Bone marrow (tissue), 2 donors: ENCODE measurements around the gene ITGA8.
"Not testable (repeated sequence)": the region's sequence is repeated elsewhere in the genome, so short reads cannot be mapped to it uniquely, and the experiment has no call there.

Source experiments
- DNase-seq, 2 donors: peaks; one replicate each; lab custom pipeline; 2025; lab: John Stamatoyannopoulos, UW

Gene ITGA8

DNA sequence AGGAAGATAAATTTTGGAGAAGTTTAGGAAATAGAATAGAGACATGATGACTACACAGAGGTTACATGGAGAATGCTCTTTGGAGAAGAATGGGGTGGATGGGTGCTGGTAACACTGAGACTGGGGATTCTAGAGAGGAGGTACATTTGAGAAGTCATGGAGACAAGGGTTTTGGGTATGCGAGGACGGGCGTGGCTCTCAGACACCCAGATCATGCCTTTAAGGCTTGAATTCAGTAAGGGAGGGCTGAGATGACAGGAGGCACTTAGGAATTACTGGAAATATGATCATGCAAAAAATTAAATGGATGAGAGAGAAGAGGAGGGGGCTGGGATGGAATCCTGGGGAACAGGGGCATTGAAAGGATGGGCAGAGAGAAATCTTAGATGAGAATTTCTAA, 168.8 kb downstream of the ITGA8 start:
- DNase-seq, result no peak

DNA sequence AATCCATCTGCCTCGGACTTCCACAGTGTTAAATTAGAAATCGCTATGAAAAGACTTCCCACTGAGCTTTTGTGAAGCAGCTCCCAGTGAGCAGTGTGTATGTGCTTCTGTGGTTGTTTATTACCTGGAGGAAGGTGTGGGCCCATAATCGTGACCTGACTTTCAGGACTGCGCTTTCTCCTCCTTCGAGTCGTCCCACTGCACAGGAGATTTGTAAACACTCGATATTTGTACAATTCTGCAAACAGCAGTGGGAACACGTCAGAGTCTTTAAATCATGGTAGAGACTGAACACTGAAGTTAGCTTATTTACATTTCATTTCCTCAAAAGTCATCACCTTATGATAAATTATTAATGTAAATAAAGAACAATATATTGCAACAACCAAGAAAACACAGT, 171.4 kb downstream of the ITGA8 start:
- no peak for DNase-seq

DNA sequence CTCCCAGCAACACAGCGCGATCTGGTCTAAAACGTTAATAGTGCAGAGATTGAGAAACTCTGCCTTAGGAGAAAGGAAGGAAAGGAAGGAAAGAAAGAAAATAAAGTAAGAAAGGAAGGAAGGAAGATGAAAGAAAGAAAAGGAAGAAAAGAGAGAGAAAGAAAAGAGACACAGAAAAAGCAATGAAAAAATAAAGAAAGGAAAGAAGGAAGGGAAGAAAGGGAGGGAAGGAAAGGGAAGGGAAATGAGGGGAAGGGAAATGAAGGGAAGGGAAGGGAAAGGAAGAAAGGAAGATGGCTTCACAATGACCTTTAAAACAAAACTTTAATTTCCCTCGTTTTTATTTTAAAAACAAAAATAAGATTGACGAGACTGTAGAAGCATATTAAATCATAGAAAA, 173.1 kb downstream of the ITGA8 start:
- DNase-seq, result no peak

DNA sequence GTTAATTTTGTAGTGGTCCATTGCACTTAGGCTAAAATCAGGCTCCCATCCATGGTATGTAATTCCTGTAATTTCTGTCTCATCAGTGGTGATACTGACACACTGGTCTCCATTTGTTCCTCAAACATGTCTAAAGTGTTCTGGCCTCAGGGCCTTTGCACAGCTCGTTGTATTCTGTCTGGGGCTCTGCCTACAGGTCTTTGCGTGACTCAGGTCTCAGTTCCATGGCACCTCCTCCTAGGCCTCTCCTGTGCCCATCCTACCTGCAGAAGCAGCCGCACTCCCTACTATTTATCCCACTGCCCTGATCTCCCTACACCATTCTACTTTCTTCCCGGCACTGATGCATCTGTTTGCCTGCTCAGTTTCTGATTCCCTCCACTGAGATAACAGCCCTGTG, 173.8 kb downstream of the ITGA8 start:
- DNase-seq, result no peak

DNA sequence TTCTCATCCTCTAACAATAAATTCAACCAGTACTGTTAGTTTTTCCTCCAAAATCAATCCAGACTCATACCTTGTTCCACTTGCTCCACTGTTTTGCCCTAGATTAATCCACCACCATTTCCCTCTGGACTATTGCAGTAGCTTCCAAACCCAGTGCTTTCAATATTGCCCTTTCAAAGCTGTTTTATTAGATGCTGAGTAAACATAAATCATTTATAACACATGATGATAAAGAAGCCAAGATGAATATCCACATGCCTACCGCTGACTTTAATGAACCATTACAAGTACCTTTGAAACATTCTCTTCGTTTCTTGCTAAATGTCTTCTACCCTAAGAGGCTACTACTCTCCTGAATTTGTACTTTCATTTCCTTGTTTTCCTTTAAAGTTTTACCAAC, 174.5 kb downstream of the ITGA8 start:
- DNase-seq, result no peak

DNA sequence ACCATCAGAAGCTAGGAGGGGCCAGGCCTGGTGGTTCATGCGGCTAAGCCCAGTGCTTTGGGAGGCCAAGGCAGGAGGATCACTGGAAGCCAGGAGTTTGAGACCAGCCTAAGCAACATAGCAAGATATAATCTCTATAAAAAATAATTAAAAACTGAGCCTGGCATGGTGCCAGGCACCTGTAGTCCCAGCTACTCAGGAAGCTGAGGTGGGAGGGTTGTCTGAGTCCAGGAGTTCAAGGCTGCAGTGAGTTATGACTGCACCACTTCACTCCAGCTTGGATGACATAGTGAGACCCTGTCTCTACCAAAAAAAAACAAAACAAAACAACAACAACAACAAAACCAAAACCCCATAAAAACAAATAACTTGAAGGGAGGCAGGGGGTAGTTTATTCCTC, 175.7 kb downstream of the ITGA8 start:
- DNase-seq, result no peak

DNA sequence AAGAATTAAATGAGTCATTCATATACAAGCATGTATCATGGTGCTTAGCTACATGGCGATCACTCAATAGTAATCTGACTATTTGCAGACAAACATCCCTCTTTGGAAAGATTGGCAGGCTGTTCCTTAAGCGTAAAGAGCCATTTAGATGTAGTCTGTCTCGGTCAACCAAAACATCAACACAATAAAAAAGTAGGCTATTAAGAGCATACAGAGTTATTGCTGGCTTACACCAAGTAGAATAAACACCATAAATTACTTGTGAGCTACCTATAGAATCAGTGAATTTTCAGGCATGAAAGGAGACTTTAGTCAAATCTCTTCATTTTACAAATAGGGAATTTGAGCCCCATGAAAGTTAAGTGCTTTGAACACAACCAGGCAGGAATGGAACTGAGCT, 176.9 kb downstream of the ITGA8 start:
- no peak for DNase-seq

DNA sequence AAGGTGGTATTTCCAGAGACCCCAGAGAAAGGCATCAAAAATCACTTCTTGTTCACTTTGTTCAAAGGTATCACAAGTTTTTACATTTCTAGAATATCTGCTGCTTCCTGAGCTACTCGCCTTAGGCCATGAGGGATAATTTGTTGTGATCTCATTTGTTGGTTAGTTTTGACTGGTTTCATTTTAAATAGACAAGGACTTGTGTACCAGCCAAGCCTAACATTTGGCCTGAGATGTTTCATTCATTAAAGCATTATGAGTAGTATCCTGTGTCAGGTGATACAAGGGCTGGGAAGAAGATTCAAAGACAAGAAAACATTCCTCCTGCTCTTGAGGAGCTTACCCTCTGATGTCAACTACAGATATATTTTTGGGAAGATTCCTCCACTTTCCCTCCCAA, 178.3 kb downstream of the ITGA8 start:
- DNase-seq, result no peak

DNA sequence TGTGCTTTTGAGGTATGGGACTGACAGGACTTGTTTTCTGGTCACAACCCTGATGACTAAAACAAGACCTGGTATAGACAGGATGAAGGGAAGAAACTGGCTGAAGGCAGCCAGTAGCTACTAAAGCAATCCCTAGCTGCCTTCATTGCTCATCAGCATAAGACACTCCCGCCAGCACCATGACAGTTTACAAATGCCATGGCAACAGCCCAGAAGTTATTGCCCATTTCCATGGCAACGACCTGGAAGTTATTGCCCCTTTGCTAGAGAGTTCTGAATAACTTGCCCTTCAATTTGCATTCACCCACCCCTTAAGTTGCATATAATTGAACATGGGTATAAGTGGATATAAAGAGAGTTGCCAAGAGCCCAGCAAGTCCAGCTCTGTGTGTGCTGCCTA, 179.0 kb downstream of the ITGA8 start:
- no peak for DNase-seq

DNA sequence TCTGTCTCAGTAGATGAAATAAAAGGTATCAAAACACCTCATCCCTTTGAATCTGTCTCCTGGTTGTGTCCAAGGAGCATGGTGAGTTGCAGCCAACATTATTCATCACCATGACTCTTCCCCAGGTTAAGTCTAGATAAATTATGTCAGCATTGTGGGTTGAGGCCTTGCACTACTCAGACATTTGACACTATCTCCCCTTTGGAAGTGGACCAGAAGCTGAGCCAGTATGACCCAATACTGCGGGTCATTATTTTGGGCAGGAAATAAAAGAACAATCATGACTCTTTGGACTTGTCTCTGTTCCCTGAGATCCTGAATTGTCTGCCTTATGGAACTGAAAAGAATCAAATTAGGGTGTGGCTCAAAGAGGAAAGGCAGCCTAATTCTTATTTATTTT, 180.5 kb downstream of the ITGA8 start:
- no peak for DNase-seq

DNA sequence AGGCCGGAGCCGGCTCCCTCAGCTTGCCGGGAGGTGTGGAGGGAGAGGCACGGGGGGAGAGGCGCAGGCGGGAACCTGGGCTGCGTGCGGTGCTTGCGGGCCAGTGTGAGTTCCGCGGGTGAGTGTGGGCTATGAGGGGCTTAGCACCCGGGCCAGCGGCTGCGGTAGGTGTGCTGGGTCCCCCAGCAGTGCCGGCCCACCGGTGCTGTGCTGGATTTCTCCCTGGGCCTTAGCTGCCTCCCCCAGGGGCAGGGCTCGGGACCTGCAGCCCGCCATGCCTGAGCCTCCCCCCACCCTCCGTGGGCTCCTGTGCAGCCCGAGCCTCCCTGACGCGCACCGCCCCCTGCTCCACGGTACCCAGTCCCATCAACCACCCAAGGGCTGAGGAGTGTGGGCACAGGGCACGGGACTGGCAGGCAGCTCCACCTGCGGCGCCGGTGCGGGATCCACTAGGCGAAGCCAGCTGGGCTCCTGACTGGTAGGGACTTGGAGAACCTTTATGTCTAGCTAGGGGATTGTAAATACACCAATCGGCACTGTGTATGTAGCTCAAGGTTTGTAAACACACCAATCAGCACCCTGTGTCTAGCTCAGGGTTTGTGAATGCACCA, 184.7 kb downstream of the ITGA8 start:
- DNase-seq, result not testable (repeated sequence)

DNA sequence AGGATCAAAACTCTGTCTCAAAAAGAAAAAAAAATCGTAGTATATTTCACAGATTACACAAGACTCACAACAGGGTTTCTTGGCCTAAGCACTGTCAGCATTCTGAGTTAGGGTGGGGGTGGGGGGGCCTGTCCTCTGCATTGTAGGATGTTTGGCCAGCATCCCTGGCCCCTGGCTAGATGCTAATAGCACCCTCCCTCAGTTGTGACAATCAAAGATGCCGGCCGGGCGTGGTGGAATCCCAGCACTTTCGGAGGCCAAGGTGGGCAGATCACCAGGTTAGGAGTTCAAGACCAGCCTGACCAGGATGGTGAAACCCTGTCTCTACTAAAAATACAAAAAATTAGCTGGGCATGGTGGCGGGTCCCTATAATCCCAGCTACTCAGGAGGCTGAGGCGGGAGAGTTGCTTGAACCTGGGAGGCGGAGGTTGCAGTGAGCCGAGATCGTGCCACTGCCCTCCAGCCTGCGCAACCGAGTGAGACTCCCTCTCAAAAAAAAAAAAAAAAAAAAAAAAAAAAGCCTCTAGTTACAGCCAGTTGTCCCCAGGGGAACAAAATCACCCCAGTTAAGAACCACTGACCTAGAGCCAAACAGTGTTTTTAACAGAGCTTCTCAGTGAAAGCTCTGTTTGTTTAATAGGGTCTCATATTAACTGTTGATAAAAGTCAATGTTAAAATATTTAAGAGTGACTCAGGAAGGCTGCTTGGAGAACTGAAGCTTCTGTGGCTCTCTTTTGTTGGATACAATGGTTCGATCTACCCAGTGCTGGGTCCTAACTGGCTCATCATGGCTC, 187.6 kb downstream of the ITGA8 start:
- DNase-seq, result no peak

DNA sequence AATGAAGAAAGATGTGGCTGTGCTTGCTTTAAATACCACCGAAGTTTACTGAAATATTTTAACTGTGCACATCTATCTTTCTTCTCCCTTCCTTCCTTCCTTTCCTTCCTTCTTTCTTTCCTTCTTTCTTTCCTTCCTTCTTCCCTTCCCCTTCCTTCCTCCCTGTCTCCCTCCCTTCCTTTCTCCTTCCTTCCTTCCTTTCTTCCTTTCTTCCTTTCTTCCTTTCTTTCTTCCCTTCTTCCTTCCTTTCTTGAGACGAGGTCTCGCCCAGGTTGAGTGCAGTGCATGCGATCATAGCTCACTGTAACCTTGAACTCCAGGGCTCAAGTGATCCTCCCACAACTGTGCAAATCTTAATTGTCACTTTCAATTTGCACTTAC, 190.9 kb downstream of the ITGA8 start:
- DNase-seq, result no peak

DNA sequence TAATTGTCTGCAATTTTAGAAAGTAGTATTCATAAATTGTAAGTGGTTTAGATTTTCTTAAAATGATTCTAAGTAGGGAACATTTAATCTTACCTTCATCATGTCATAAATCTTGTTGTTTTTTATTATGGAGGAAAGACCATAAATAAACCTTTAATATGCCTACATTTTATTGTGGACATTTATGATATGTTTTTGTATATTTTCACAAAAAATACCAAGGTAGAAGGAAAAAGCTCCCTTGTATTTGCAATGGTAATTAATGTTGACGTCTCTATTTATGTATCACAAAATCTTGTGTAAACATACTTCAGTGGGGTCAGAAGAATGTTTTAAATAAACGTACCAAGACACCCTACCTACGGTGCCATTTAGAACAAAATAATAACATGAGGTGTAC, 193.0 kb downstream of the ITGA8 start:
- DNase-seq, result no peak

DNA sequence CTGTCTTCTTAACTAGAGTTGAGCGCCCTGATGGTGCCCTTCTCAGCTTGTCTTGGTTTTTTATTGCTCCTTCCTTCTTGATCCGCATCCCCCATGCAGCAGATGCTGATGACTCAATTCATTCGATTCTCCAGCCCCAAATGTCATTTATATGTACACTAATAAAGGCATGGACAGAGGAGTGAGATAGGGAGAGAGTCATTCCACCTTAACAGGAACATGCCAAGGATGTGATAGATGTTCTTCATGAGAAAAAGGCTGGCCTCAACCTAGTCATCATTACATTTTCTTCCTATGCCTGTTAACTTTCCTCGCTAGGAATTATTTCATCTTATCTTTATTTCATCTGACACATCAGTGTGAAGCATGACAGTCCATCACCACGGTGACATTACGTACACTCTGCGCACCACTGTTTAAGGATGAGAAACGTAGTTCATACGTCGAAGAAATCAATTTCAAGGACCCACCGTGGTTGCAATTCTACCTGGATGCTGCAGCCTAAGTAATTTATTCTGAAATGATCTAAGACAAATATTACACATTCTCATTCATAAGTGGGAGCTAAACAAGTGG, 198.3 kb downstream of the ITGA8 start:
- DNase-seq, result no peak

DNA sequence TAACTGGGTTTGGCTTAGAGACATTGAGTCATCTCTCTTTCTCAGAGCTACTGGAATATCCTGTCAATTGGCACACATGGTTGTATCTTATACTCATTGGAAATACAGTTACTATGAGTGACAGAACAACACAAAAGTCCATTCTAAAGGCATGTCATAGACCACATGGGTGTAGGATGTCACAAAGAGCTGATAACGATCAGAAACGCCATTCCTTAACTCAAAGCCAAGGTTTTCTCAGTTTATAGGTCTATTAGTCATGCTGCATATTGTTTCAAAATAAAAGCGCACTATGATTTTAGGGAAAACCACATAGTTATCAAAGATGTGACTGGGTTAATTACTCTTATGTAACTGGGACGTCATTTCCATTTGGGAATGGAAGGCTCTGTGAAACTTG, 201.5 kb downstream of the ITGA8 start:
- no peak for DNase-seq

DNA sequence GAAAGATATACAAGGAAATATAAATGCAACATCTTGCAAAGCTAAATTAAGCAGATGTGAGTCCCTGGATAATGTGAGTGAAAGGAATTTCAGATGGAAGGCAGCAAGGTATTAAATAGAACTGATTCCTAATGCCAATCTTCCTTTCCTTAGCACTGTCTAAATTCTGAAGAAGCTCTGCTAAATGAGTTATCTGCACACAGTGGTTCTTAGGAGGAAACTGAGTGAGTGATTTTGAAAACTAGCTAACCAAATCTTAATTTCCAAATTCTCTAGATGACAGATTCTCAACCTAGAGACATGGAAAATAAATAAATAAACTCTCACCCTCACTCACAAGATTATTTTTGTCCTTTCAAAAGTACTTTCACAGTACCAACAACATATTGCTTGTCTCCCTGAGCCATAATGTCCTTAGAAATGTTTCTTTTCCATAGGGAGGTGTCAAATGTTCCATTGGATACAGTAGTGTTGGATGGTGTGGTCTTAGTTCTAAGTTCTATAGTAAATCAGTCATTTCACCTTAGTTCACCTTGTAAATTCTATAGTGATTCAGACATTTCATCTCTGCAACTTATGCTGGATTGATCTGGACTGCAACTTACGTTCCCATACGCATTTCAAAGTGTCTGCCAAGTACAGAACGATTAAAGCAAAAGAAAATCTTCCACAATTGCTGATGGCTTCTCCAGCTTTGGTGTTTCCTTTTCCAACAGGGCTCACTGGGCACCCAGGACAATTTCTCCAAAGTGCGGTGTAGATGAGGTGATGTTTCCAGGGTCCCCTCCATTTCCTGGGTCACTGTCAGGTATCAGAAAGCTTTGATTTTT, 203.3 kb downstream of the ITGA8 start:
- no peak for DNase-seq

DNA sequence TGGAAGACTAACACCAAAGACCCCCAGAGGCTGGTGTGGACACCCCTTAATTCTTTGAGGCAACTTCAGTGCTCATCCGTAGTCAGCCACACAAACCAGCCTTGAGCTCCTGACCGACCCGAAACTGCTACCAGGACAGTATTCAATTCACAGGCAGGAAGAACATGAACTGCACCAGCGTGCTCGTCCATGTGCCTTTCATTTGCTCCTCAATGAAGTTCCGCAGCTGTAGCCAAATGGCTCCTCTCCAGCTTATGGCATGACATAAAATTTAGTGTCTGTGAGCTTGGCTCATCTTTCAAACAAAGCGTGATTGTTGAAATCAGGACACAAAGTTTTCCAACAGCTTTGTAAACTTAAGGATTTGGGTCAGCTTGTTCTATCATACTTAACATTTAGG, 204.5 kb downstream of the ITGA8 start:
- no peak for DNase-seq

DNA sequence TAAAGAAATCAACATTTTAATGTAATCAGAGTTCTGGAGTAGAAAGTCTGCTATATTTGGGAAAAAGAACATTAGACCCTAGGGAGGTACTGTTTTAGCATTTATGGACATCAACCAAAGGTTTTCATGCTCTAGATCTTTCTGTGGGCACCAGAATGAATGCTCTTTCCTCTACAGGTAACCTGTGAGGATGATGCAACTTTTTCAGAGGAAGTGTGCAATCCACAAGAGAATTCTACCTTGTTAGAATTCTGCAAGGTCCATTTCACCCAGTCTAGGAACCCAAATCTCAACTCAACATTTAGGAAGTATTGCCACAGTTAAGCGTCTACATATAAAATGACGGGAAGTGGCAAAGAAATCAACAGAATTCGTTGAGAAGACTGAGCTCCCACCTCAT, 208.8 kb downstream of the ITGA8 start:
- DNase-seq, result no peak

DNA sequence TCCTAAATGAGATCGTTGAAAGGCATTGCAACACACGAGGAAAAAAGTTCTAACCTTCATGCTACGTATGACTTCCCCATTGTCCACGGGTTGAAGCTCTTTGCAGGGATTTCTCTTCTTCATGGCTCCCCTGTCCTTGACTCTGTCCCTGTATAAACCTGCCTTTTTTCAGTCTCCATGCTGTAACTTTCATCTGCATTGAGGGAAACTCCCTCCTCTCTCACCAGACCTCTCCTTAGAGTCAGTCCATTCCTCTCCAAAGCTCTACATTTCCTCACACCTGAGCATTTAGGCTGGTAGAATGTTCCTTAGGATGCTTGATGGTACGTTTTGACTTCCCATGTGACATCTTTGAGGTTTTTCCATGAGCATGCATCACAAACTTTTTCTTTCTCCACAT, 214.4 kb downstream of the ITGA8 start:
- no peak for DNase-seq

DNA sequence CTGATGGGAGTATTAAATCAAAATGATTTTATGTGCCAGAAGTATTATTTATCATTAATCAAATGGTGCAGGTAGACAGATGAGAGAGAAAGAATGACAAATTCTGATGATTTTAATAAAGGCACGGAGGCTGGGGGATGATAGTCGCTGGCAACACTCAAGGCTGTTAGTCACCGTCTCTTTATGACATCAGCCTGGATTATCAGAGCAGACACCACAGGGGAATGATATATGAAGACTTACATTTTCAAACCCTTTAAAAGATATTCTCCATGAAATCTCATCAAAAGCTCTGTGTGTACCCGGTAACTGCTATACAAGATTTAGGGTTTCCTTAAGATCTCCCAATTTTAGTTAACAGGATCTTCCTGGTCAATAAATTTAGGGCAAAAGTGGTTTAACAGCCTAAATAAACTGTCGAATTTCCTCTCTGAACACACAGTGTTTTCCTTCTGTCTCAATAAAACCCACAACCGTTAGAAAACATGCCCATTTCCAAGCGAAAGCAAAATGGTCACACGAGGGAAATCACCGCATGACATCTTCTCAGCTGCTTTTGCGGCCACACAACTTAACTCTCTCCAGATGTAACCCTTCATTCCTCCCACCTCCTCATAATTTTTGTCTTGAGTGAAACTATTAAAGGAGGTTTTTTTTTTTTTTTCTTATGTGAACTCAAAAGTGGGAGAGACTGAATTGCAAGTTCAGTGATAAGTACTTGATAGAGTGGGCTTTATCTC, 215.5 kb downstream of the ITGA8 start:
- DNase-seq, result no peak

DNA sequence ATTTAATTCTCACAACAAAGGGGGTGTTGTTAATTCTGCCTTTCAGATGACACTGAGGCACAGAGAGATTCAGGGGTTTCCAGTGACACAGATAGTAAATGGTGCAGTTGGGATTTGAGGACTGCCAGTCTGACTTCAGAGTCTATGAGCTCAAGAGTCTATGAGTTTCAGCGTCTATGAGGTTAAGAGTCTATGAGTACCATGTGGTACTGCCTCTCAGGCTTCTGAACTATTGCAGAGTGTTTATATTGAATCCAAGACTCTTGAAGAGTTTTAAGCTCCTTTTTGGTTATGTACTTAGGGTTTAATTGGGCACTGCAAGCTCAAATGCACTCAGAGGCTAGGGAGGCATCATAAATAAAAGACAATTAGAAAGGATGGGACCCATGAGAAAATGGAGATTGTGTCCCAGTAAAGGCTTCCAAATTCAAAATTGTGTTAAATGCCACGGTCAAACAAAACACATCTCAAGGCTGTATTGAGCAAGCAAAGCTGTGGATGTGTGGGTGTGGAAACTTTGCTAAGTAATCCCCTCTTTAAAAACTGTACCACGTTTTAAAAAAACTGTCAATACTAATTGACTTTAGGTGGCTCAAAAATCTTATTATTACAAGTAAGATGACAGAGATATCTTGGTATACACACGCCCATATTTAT, 224.7 kb downstream of the ITGA8 start:
- DNase-seq, result no peak
